HepG2 (cell line): ENCODE data around the gene TLR4. TPM values are rescaled to one million over a fixed set of nuclear protein-coding genes. Genes with fewer than 3 reads are reported as not detected.

Experiments
- ATAC-seq: fragments of 200-7000 bp; cut with Tn5 transposase; 3 replicates; pipeline ENCODE4 v1.9.1; 2020; ENCODE audit warnings: mild to moderate bottlenecking, moderate library complexity
- BruUV-seq: library from RNA; stranded (reverse); fragments of 400-500 nt; replicated peaks from 2 replicates; lab custom pipeline; 2021; lab: Mats Ljungman, UMichigan
- CTCF ChIA-PET: fragments of 300-600 bp; formaldehyde crosslinking; extraction: SDS; loops from one replicate; lab custom pipeline; 2021; ENCODE audit warnings: low total read pairs, inconsistent platforms, low intra/inter-chr PET ratio; lab: Yijun Ruan, JAX
- POLR2A ChIA-PET: fragments of 350-600 bp; sonication (Branson Sonifier 250); formaldehyde crosslinking; loops from one replicate; lab custom pipeline; 2020; ENCODE audit warnings: antibody characterized with exemption, inconsistent platforms; lab: Yijun Ruan, JAX
- DNase-seq: peaks from one replicate; pipeline ENCODE4 v3.0.0-alpha.2; 2015; ENCODE audit warnings: low spot score
- FAIRE-seq: peaks from 3 replicates; lab custom pipeline; 2011; peaks lifted over from hg19 to GRCh38; lab: Jason Lieb, UNC
- H2AFZ ChIP-seq: one replicate; pipeline ENCODE4 v1.6.1; 2011; ENCODE audit warnings: low read length, inconsistent platforms
- H3K27ac ChIP-seq: fragments of 300-600 bp; 3 replicates; pipeline ENCODE4 v1.8.0; 2011; ENCODE audit warnings: mixed run types, mild to moderate bottlenecking, mixed read lengths, low read length, inconsistent platforms; ENCODE audit not compliant: insufficient read depth; ENCODE audit errors: extremely low read length
- H3K27me3 ChIP-seq, 2 experiments: fragments of 200-600 bp in 1 of 2; 2 replicates in 1 of 2; 3 replicates in 1 of 2; pipeline versions ENCODE4 v1.6.0 to v1.8.0; 2011; ENCODE audit warnings: low read length in 2 of 2, mild to moderate bottlenecking in 2 of 2, moderate library complexity in 2 of 2, inconsistent platforms in 1 of 2; ENCODE audit not compliant: insufficient read depth in 2 of 2, control insufficient read depth in 1 of 2
- H3K36me3 ChIP-seq, 2 experiments: fragments of 200-600 bp in 1 of 2; replicated peaks in 1 of 2; 2 replicates in 1 of 2; 3 replicates in 1 of 2; pipeline versions ENCODE4 v1.5.1 to v1.8.0; 2011; ENCODE audit warnings: low read length in 2 of 2, inconsistent platforms in 1 of 2; ENCODE audit not compliant: insufficient read depth in 2 of 2, control insufficient read depth in 1 of 2
- H3K4me1 ChIP-seq: 2 replicates; pipeline ENCODE4 v1.5.1; 2012; ENCODE audit warnings: low read length, inconsistent platforms; ENCODE audit not compliant: insufficient read depth
- H3K4me2 ChIP-seq: 2 replicates; pipeline ENCODE4 v1.6.0; 2011; ENCODE audit warnings: low read depth, low read length, inconsistent platforms
- H3K4me3 ChIP-seq, 3 experiments: fragments of 200-600 bp in 1 of 3; sonication (generic), shearing (Covaris generic) in 1 of 3; replicated peaks in 1 of 3; 2 replicates each; pipeline ENCODE4 v1.5.1; 2011 to 2016; ENCODE audit warnings: low read length in 3 of 3, inconsistent platforms in 2 of 3, low read depth in 2 of 3, mild to moderate bottlenecking in 2 of 3, control low read depth in 1 of 3, mixed read lengths in 1 of 3; ENCODE audit not compliant: insufficient read depth in 1 of 3
- H3K79me2 ChIP-seq: one replicate; pipeline ENCODE4 v1.6.1; 2011; ENCODE audit warnings: low read length, inconsistent platforms; ENCODE audit not compliant: insufficient read depth
- H3K9ac ChIP-seq: 2 replicates; pipeline ENCODE4 v1.6.0; 2011; ENCODE audit warnings: mild to moderate bottlenecking, low read depth, low read length, inconsistent platforms; ENCODE audit not compliant: insufficient read depth
- H3K9me3 ChIP-seq: 2 replicates; pipeline ENCODE4 v1.5.1; 2012; ENCODE audit warnings: mild to moderate bottlenecking, low read length
- H4K20me1 ChIP-seq: 2 replicates; pipeline ENCODE4 v1.6.0; 2011; ENCODE audit warnings: inconsistent platforms, mild to moderate bottlenecking, low read length, moderate library complexity; ENCODE audit not compliant: insufficient read depth
- FOXJ3 ChIP-seq: sonication (generic); formaldehyde crosslinking; IDR thresholded peaks from 2 replicates; pipeline ENCODE4 v1.4.0; 2020; ENCODE audit warnings: missing genetic modification reagents, mild to moderate bottlenecking, borderline replicate concordance
- GATAD1 ChIP-seq: IDR thresholded peaks from 2 replicates; pipeline ENCODE4 v1.6.1; 2016; ENCODE audit warnings: missing genetic modification reagents, missing compliant biosample characterization
- NFATC3 ChIP-seq: sonication (generic); formaldehyde crosslinking; IDR thresholded peaks from 2 replicates; pipeline ENCODE4 v1.5.1; 2020; ENCODE audit warnings: mild to moderate bottlenecking, missing genetic modification reagents
- REST ChIP-seq, 2 experiments: IDR thresholded peaks; 2 replicates each; pipeline ENCODE4 v1.6.1; 2011 to 2012; ENCODE audit warnings: low read length in 2 of 2, borderline replicate concordance in 1 of 2, low read depth in 1 of 2, mild to moderate bottlenecking in 1 of 2, moderate library complexity in 1 of 2
- THRA ChIP-seq: sonication (generic); formaldehyde crosslinking; IDR thresholded peaks from 2 replicates; pipeline ENCODE4 v1.4.0; 2020; ENCODE audit warnings: missing genetic modification reagents, borderline replicate concordance
- ZKSCAN5 ChIP-seq: sonication (generic); formaldehyde crosslinking; IDR thresholded peaks from 2 replicates; pipeline ENCODE4 v1.5.1; 2020; ENCODE audit warnings: mild to moderate bottlenecking, missing genetic modification reagents
- ZNF878 ChIP-seq: sonication (generic); formaldehyde crosslinking; IDR thresholded peaks from 2 replicates; pipeline ENCODE4 v1.8.1; 2023; ENCODE audit warnings: mild to moderate bottlenecking, missing genetic modification reagents, moderate library complexity
- WGBS: methylation state at CpG from one replicate; pipeline ENCODE4 v1.1.6; 2017; ENCODE audit warnings: low lambda C conversion rate; 5-methylcytosine and 5-hydroxymethylcytosine counted together
- in situ Hi-C: cut with HindIII; loops from 2 replicates; pipeline ENCODE4 v1.10.0; 2017; ENCODE audit warnings: low pct_unique_long_range_greater_than_20kb; ENCODE audit not compliant: extremely low pct_ligation_motif_present
- intact Hi-C: fragments of 100-400 bp; cut with micrococcal nuclease; formaldehyde crosslinking; loops from one replicate; pipeline ENCODE4 v1.10.0; 2022; ENCODE audit not compliant: unreplicated experiment
- polyA plus RNA-seq, 8 experiments: library from polyadenylated mRNA; depleted of rRNA in 3 of 8; stranded (reverse) in 7 of 8; unstranded in 1 of 8; fragments of >200 nt; fragmentation: Illumina TruSeq in 4 of 8; extraction: Trizol in 4 of 8; gene quantifications; 2 replicates each; pipeline versions ENCODE4 v1.2.1 to v1.2.3, GENCODE V29; 2011 to 2016; ENCODE audit warnings: low read depth in 4 of 8, missing spikeins in 1 of 8, mixed read lengths in 1 of 8; ENCODE audit not compliant: insufficient read depth in 1 of 8
- total RNA-seq, 5 experiments: library from RNA; depleted of rRNA; stranded (reverse); fragments of >200 nt; fragmentation: Illumina TruSeq; extraction: Trizol; gene quantifications; 2 replicates each; pipeline ENCODE4 v1.2.3, GENCODE V29; 2016; ENCODE audit warnings: low read depth in 1 of 5
- TF ChIP-seq, protein P1 (sequence below): sonication (generic); formaldehyde crosslinking; IDR thresholded peaks from 2 replicates; pipeline ENCODE4 v1.4.0; 2020; ENCODE audit warnings: missing genetic modification reagents; ENCODE audit errors: not compliant biosample characterization

TLR4 gene
- total and polyA plus RNA-seq, 2 of the 13 experiments (the other 11 are each of a cell fraction or from before 2014, with no cell fraction given) = 0.07 to 0.22 TPM

- TF ChIP-seq REST (IDR thresholded peaks at IDR 0.05; ENCODE audit: borderline replicate concordance in 1 of 2, low read depth in 1 of 2, low read length in 2 of 2) = no peak
- TF ChIP-seq, protein P1, sequence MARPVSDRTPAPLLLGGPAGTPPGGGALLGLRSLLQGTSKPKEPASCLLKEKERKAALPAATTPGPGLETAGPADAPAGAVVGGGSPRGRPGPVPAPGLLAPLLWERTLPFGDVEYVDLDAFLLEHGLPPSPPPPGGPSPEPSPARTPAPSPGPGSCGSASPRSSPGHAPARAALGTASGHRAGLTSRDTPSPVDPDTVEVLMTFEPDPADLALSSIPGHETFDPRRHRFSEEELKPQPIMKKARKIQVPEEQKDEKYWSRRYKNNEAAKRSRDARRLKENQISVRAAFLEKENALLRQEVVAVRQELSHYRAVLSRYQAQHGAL (CRISPR knock-in tag) = no peak
Observed at GRCh38 chr9:117718701-117719100, 14.5 kb downstream of the TLR4 start (continued).

DNA sequence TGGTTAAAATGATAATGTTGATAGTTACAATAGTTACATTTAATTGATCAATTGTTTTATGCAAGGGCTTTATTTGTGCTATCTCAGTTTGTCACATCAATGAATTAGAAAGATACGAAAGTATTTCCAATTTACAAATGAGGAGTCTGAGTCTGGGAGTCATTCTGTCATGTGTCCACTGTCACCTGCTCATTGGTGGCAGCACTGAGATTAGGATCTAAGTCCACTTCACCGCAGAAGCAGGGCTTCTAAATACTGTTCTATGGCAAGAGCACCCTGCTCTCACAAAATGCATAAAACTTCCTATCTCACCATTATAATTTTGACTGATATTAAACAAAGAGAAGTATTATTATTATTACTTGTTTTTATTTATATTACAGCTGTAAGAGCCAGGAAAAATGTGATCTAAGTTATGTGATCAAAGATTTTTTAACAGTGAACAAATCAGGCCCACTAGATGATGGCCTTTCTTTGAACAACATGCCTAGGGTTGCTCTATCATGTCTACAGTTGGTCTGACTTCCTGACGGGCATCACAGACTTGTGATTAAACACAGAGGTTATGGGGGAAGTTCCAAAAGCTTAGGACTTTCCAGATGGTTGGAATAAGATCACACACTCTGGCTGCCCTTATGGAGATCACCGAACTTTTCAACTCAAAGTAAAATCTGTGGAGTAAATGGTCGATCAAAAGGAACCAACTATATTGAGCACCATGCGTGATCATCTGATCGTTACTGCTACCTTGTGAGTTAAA, 15.1 kb downstream of the TLR4 start:
- Histone ChIP-seq H3K9ac (no peak overlapping the region), H3K4me1 (no peaks in the 10 kb centered on the region), H2AFZ (no peak overlapping the region), H3K27ac (no peak overlapping the region), H4K20me1 (no peaks in the 10 kb centered on the region), H3K79me2 (no peaks in the 10 kb centered on the region), H3K36me3 (no peaks in the 10 kb centered on the region), H3K27me3 (no peaks in the 10 kb centered on the region), H3K4me3 (no peak overlapping the region), H3K9me3 (no peaks in the 10 kb centered on the region), H3K4me2 (no peak overlapping the region)
- DNase-seq = no peak
- no peak for FAIRE-seq
- 30% methylated on average over 7 of the region's 7 CpGs for WGBS
- CTCF ChIA-PET = no interaction called here
- POLR2A ChIA-PET = no interaction called here
- no peak for ATAC-seq
- in situ Hi-C loops (no loop called here), intact Hi-C loops (no loop called here)
- no TSS peak for BruUV-seq
- TF ChIP-seq ZNF878 (no peak), GATAD1 (CRISPR knock-in tag) (no peak), THRA (CRISPR knock-in tag) (no peak), FOXJ3 (CRISPR knock-in tag) (no peak), ZKSCAN5 (CRISPR knock-in tag) (no peak), NFATC3 (CRISPR knock-in tag) (no peak)
